Kidney (tissue), 14 donors: ENCODE measurements around the gene SMG7. TPM values are rescaled to one million over a fixed set of nuclear protein-coding genes. Genes with fewer than 3 reads are reported as not detected.
"Not testable (repeated sequence)": the region's sequence is repeated elsewhere in the genome, so short reads cannot be mapped to it uniquely, and the experiment has no call there.

Experiments
- DNase-seq, 5 donors: peaks; one replicate each; pipeline ENCODE4 v3.0.0-alpha.2; 2013 to 2020
- FAIRE-seq: peaks from 2 replicates; lab custom pipeline; 2012; peaks lifted over from hg19 to GRCh38; lab: Jason Lieb, UNC
- H3K27ac ChIP-seq, 2 donors: one replicate each; pipeline ENCODE4 v1.7.0; 2013; ENCODE audit warnings: low read depth in 2 of 2, low read length in 2 of 2, inconsistent platforms in 1 of 2
- H3K27me3 ChIP-seq: one replicate; pipeline ENCODE4 v1.7.1; 2013; ENCODE audit warnings: low read length, inconsistent platforms; ENCODE audit not compliant: control insufficient read depth, insufficient read depth
- H3K36me3 ChIP-seq, 3 donors: one replicate each; pipeline versions ENCODE4 v1.7.0 to v1.7.1; 2013; ENCODE audit warnings: low read length in 3 of 3, control low read depth in 1 of 3, inconsistent platforms in 1 of 3; ENCODE audit not compliant: insufficient read depth in 3 of 3, control insufficient read depth in 2 of 3
- H3K4me1 ChIP-seq, 3 donors: one replicate each; pipeline versions ENCODE4 v1.7.0 to v1.7.1; 2013; ENCODE audit warnings: low read length in 3 of 3, inconsistent platforms in 1 of 3, low read depth in 1 of 3; ENCODE audit not compliant: control insufficient read depth in 2 of 3, insufficient read depth in 2 of 3
- H3K4me3 ChIP-seq, 3 donors: one replicate each; pipeline versions ENCODE4 v1.7.0 to v1.8.1; 2013; ENCODE audit warnings: low read length in 3 of 3, control low read depth in 1 of 3, inconsistent platforms in 1 of 3
- H3K9ac ChIP-seq, 3 donors: one replicate each; pipeline versions ENCODE4 v1.7.0 to v1.7.1; 2013; ENCODE audit warnings: low read length in 3 of 3, control low read depth in 1 of 3, inconsistent platforms in 1 of 3
- H3K9me3 ChIP-seq, 3 donors: one replicate each; pipeline versions ENCODE4 v1.7.0 to v1.7.1; 2013; ENCODE audit warnings: low read length in 3 of 3, control low read depth in 1 of 3, inconsistent platforms in 1 of 3; ENCODE audit not compliant: control insufficient read depth in 2 of 3, insufficient read depth in 1 of 3
- intact Hi-C: fragments of 100-400 bp; cut with DNase I; formaldehyde crosslinking; loops from one replicate; pipeline ENCODE4 v1.11.1; 2022
- polyA plus RNA-seq: library from polyadenylated mRNA; stranded (reverse); fragments of 350-450 nt; fragmentation: Illumina TruSeq; extraction: RNeasy Lipid Tissue Mini Kit (QIAGEN cat#74804); gene quantifications from one replicate; pipeline ENCODE4 v1.2.3, GENCODE V29; 2014; ENCODE audit warnings: low read depth, low replicate concordance; ENCODE audit not compliant: insufficient read depth
- total RNA-seq: library from RNA; stranded (reverse); fragmentation: NEBNext Ultra II Directional; extraction: Animal tissue kit (Norgen Biotek cat#: 25700); gene quantifications from one replicate; pipeline ENCODE4 v1.2.1, GENCODE V29; 2021
- TF ChIP-seq, protein P1 (sequence below): IDR thresholded peaks from 3 replicates; pipeline ENCODE4 v1.5.1; 2012; ENCODE audit warnings: mild to moderate bottlenecking, moderate library complexity, borderline replicate concordance; ENCODE audit not compliant: insufficient read depth; ENCODE audit errors: extremely low read depth
- donor health status: control.
- donor health status: control.
- donor health status: control.
- donor health status: control.
- donor health status: control.
- donor health status: DM: yes; HTN: yes; CAD: no.
- donor health status: Normal renal cell carcinoma (clear cell type).

SMG7 gene
- total and polyA plus RNA-seq, 2 donors from 2014 or later, result 15.4 to 56.3 TPM

GRCh38 chr1:183424691-183425090, 47.6 kb upstream of the SMG7 start:
- Histone ChIP-seq H3K9ac (no peak overlapping the region), H3K4me3 (no peak overlapping the region), H3K36me3 (no peaks in the 10 kb centered on the region), H3K27me3 (no peaks in the 10 kb centered on the region), H3K27ac (no peak overlapping the region), H3K9me3 (no peaks in the 10 kb centered on the region), H3K4me1 (no peaks in the 10 kb centered on the region)
- FAIRE-seq (no peak), DNase-seq (no peak)
- intact Hi-C loops, result no loop called here
- TF ChIP-seq, protein P1, sequence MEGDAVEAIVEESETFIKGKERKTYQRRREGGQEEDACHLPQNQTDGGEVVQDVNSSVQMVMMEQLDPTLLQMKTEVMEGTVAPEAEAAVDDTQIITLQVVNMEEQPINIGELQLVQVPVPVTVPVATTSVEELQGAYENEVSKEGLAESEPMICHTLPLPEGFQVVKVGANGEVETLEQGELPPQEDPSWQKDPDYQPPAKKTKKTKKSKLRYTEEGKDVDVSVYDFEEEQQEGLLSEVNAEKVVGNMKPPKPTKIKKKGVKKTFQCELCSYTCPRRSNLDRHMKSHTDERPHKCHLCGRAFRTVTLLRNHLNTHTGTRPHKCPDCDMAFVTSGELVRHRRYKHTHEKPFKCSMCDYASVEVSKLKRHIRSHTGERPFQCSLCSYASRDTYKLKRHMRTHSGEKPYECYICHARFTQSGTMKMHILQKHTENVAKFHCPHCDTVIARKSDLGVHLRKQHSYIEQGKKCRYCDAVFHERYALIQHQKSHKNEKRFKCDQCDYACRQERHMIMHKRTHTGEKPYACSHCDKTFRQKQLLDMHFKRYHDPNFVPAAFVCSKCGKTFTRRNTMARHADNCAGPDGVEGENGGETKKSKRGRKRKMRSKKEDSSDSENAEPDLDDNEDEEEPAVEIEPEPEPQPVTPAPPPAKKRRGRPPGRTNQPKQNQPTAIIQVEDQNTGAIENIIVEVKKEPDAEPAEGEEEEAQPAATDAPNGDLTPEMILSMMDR, result no peak

- FAIRE-seq, H3K36me3 ChIP-seq, H3K27ac ChIP-seq, H3K9ac ChIP-seq, intact Hi-C loops, H3K9me3 ChIP-seq, H3K4me1 ChIP-seq, H3K4me3 ChIP-seq, DNase-seq, H3K27me3 ChIP-seq: not testable (repeated sequence)
Observed at GRCh38 chr1:183427591-183427990, 44.7 kb upstream of the SMG7 start.

DNA sequence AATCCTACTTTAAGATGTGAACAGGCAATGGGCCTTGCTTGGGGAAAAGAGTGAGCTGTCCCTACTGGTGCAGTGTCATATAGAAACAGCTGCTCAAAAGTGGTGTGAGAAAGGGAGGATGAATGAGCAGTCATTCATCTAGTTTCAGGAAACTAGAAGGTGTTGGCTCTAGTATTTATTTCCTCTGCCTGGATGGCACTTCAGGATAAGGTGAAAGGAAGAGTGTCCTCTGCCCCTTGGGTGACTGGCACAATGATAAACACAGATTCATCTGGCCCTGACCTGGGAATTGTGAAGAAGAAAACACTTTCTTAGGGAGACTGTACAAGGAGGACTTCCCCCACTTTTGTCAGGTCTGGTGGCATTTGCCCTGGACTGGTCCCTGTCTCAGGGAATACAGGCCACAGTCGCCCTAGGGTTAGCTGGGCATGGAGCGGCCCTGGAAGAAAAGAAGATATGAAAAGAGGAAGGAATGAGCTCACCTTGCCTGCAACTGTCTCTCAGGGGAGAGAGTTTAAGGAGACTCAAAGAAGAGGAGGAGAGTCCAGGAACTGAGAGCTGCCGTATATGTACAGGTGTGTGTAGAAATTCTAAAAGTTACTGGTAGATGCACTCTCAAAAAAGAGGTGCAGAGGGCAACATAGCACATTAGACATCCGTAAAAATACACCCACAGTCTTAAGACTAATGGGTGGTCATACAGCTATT, 40.3 kb upstream of the SMG7 start:
- Histone ChIP-seq H3K9me3 (no peaks in the 10 kb centered on the region), H3K4me3 (no peak overlapping the region), H3K27ac (no peak overlapping the region), H3K9ac (no peak overlapping the region), H3K4me1 (no peaks in the 10 kb centered on the region), H3K27me3 (no peaks in the 10 kb centered on the region), H3K36me3 (no peaks in the 10 kb centered on the region)
- intact Hi-C loops, result no loop called here
- TF ChIP-seq, protein P1, result no peak
- FAIRE-seq (no peak), DNase-seq (no peak)

- no peak overlapping the region for H3K4me3 ChIP-seq
- no peak for FAIRE-seq
- H3K4me1 ChIP-seq, result no peaks in the 10 kb centered on the region
- no peaks in the 10 kb centered on the region for H3K36me3 ChIP-seq
- H3K27me3 ChIP-seq, result no peaks in the 10 kb centered on the region
- no peaks in the 10 kb centered on the region for H3K9me3 ChIP-seq
- no peak overlapping the region for H3K27ac ChIP-seq
- H3K9ac ChIP-seq, result no peak overlapping the region
- TF ChIP-seq, protein P1, result no peak
- intact Hi-C loops, result no loop called here
- DNase-seq, result no peak
Observed at GRCh38 chr1:183432548-183432875, 39.8 kb upstream of the SMG7 start.
